GM23338 (cell line): ENCODE data around the gene ADGRG2.

Experiments used
- CTCF ChIP-seq, 2 experiments: fragments of 200-600 bp in 1 of 2; sonication (generic) in 1 of 2; conservative IDR thresholded peaks; 2 replicates each; pipeline versions ENCODE4 v1.5.1 to v1.6.1; 2016 to 2017; ENCODE audit warnings: antibody characterized with exemption in 2 of 2, low read depth in 2 of 2, mild to moderate bottlenecking in 2 of 2, moderate library complexity in 1 of 2
- ETS1 ChIP-seq: IDR thresholded peaks from 2 replicates; pipeline ENCODE4 v1.6.1; 2016; ENCODE audit warnings: antibody characterized with exemption
- EZH2 ChIP-seq: fragments of 200-600 bp; sonication (generic); IDR thresholded peaks from one replicate; pipeline ENCODE4 v1.8.0; 2017; ENCODE audit warnings: antibody characterized with exemption, mild to moderate bottlenecking, low read depth; ENCODE audit not compliant: unreplicated experiment
- POLR2AphosphoS5 ChIP-seq: IDR thresholded peaks from 2 replicates; pipeline ENCODE4 v1.6.1; 2016; ENCODE audit warnings: antibody characterized with exemption, low read depth

- TF ChIP-seq ETS1 (no peak), CTCF (conservative IDR thresholded peaks at IDR 0.05; ENCODE audit: low read depth in 2 of 2) (no peak), EZH2 (no peak), POLR2AphosphoS5 (no peak)
Observed at GRCh38 chrX:18955676-18956075, 166.6 kb downstream of the ADGRG2 start.
